Nephron (organoid): ENCODE results near the gene DTD2.
A peak's percentile ranks its signal among the peaks of the same experiment; 100 is the strongest.

Experiments used
- H3K27ac Mint-ChIP-seq, 3 experiments: 2 replicates each; pipeline ENCODE4 v1.8.0; 2020; ENCODE audit warnings: mixed read lengths in 3 of 3, mild to moderate bottlenecking in 2 of 3, moderate library complexity in 1 of 3
- H3K27me3 Mint-ChIP-seq: 2 replicates; pipeline ENCODE4 v1.8.0; 2021; ENCODE audit warnings: low read depth, mild to moderate bottlenecking, moderate library complexity, mixed read lengths
- H3K36me3 Mint-ChIP-seq: 2 replicates; pipeline ENCODE4 v1.8.0; 2020; ENCODE audit warnings: low read depth, mixed read lengths
- H3K4me1 Mint-ChIP-seq: 2 replicates; pipeline ENCODE4 v1.8.0; 2020; ENCODE audit warnings: mixed read lengths
- H3K4me3 Mint-ChIP-seq, 3 experiments: 2 replicates each; pipeline ENCODE4 v1.8.0; 2020; ENCODE audit warnings: mild to moderate bottlenecking in 3 of 3, mixed read lengths in 3 of 3, moderate library complexity in 2 of 3
- H3K9me3 Mint-ChIP-seq: 2 replicates; pipeline ENCODE4 v1.8.0; 2020; ENCODE audit warnings: mixed read lengths
- TF ChIP-seq, protein P1 (sequence below), 3 experiments: fragments of 200-600 bp; sonication (generic); IDR thresholded peaks; one replicate each; pipeline ENCODE4 v1.5.0; 2021; ENCODE audit warnings: antibody characterized with exemption in 3 of 3; ENCODE audit not compliant: unreplicated experiment in 3 of 3

The DTD2 gene

DNA sequence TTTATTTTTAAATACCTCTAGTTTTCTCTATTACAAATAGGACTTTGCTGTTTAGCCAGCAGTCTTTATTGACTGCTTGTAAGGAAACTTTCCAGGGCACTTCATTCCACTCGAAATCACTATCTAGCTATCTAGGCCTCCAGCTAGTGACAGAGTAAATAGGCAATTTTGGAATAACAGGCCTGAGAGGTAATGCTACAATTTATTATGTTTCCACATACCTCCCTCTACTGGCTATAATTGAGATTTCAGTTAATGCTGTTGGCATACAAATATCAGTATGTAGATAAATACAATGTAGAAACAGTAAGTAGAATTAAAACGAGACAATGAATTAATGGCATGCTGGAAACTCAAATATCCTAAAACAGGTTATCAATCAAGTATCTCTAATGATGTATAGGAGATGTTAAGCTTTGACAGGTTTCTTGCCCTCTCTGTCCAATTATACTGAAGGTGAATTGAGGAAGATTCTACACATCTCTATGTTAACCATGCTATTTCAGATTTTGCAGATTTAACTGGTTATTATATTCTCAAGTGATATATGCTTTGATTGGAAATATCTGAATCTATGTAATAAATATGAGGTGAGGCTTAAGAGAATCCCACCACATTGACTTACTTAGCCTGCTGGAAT, 7.2 kb downstream of the DTD2 start:
- H3K4me1 Mint-ChIP-seq: peaks cover 15% of the 10 kb centered on the region
- H3K4me3 Mint-ChIP-seq: no peak overlapping the region
- H3K27ac Mint-ChIP-seq: no peak overlapping the region
- TF ChIP-seq, protein P1, sequence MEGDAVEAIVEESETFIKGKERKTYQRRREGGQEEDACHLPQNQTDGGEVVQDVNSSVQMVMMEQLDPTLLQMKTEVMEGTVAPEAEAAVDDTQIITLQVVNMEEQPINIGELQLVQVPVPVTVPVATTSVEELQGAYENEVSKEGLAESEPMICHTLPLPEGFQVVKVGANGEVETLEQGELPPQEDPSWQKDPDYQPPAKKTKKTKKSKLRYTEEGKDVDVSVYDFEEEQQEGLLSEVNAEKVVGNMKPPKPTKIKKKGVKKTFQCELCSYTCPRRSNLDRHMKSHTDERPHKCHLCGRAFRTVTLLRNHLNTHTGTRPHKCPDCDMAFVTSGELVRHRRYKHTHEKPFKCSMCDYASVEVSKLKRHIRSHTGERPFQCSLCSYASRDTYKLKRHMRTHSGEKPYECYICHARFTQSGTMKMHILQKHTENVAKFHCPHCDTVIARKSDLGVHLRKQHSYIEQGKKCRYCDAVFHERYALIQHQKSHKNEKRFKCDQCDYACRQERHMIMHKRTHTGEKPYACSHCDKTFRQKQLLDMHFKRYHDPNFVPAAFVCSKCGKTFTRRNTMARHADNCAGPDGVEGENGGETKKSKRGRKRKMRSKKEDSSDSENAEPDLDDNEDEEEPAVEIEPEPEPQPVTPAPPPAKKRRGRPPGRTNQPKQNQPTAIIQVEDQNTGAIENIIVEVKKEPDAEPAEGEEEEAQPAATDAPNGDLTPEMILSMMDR (IDR thresholded peaks at IDR 0.05; ENCODE audit: unreplicated experiment in 3 of 3): peak; percentile 42 to 55 (median 47)
- H3K36me3 Mint-ChIP-seq: peaks cover 42% of the 10 kb centered on the region
- H3K27me3 Mint-ChIP-seq: no peaks in the 10 kb centered on the region
- H3K9me3 Mint-ChIP-seq: no peaks in the 10 kb centered on the region

DNA sequence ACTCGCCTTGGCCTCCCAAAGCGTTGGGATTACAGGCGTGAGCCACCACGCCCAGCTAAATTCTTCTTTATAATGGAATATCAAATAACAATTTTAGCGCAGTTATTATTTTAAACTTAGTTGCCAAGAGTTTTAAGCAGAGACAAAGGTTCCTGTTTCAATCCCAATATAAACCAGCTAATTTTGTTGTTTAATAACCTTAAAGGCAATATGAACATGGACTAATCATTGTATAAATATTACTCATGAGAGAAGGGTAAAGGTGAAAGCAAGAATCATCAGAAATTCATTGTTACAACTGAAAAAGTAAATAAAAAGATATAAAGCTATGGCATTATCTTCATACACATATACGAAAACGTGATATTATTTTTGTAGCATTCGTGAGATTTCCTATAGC, 8.2 kb downstream of the DTD2 start:
- Mint-ChIP-seq H3K27me3 (no peaks in the 10 kb centered on the region), H3K27ac (no peak overlapping the region), H3K36me3 (peaks cover 44% of the 10 kb centered on the region), H3K4me1 (peaks cover 5% of the 10 kb centered on the region), H3K9me3 (no peaks in the 10 kb centered on the region), H3K4me3 (no peak overlapping the region)
- TF ChIP-seq, protein P1 (IDR thresholded peaks at IDR 0.05; ENCODE audit: unreplicated experiment in 3 of 3): no peak

DNA sequence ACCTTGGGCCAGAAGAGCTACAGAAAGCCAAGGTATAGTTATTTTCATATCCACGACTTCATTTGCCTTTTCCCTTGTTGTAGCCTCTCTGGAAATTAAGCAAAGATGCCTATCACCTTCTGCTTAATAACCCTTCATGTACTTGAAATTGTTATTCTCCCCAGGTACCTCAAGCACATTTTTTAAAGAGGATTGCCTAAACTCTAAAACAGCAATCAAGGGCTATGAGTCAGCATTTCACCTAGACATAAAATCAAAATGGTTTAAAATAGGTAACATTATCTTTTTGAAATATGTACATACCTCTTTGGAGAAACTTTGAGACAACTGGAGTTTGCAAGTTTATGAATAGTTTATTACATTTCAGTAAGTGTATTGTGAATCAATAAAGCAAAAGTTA, 11.6 kb downstream of the DTD2 start:
- TF ChIP-seq, protein P1 (IDR thresholded peaks at IDR 0.05; ENCODE audit: unreplicated experiment in 3 of 3): no peak
- Mint-ChIP-seq H3K36me3 (peaks cover 34% of the 10 kb centered on the region), H3K4me1 (no peaks in the 10 kb centered on the region), H3K27me3 (no peaks in the 10 kb centered on the region), H3K27ac (no peak overlapping the region), H3K4me3 (no peak overlapping the region), H3K9me3 (no peaks in the 10 kb centered on the region)

DNA sequence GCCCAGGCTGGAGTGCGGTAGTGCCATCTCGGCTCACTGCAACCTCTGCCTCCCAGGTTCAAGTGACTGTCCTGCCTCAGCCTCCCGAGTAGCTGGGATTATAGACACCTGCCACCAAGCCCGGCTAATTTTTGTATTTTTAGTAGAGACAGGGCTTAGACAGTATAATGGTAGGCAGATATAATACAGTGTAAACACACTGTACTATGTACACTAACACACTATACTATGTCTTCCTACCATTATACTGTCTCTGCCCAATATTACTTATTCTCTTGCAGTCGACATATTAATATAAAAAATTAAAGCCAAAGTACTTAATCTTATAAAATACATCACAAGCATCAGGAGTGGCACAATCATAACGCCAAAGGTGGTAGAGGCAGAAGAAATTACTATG, 15.0 kb downstream of the DTD2 start:
- Mint-ChIP-seq H3K9me3 (peaks cover 11% of the 10 kb centered on the region), H3K4me1 (no peaks in the 10 kb centered on the region), H3K27me3 (no peaks in the 10 kb centered on the region), H3K36me3 (peaks cover 39% of the 10 kb centered on the region), H3K27ac (no peak overlapping the region), H3K4me3 (no peak overlapping the region)
- TF ChIP-seq, protein P1 (IDR thresholded peaks at IDR 0.05; ENCODE audit: unreplicated experiment in 3 of 3): no peak

DNA sequence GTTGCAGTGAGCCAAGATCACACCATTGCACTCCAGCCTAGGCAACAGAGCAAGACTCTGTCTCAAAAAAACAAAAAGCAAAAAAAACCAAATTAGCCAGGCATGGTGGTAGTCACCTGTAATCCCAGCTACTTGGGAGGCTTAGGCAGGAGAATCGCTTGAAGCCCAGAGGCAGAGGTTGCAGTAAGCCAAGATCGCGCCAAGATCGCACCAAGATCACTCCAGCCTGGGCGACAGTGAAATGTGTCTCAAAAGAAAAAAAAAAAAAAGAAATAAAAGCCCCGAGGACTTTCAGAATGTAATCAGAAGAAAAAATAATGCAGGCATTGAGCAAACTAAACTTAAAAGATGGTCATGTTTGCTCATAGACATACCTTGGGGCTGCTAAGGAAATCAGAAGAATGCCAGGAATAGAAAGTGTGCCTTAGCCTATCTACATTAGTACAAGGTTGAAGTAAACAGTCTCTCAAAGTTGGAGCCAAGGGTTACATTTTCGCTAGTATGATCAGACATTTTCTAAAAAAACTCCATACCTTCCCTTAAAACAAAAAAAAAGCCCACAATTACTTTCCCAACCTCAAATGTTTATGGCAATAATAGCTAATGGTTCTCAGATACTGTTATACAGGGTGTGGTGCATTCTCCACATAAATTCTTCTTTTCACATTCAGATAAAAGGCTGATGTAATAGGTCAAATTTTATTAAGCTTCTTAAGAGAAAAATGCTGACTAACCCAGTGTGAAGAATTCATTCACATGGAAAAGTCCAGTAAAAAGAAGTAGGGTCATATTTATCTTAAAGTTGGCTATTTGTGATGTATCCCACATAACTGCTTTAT, 15.8 kb downstream of the DTD2 start:
- TF ChIP-seq, protein P1 (IDR thresholded peaks at IDR 0.05; ENCODE audit: unreplicated experiment in 3 of 3): no peak
- no peak overlapping the region for H3K4me3 Mint-ChIP-seq
- no peaks in the 10 kb centered on the region for H3K27me3 Mint-ChIP-seq
- peak overlapping the region in 2 of 3 experiments; percentile 53 to 78 for H3K27ac Mint-ChIP-seq
- peaks cover 11% of the 10 kb centered on the region for H3K9me3 Mint-ChIP-seq
- peaks cover 40% of the 10 kb centered on the region for H3K36me3 Mint-ChIP-seq
- H3K4me1 Mint-ChIP-seq: no peaks in the 10 kb centered on the region
